Measurements from ENCODE around the gene FAM13C.

Gene FAM13C

GRCh38 chr10:59320355-59320754, 42.0 kb downstream of the FAM13C start:
- DNase-seq: no peak
- Histone ChIP-seq H3K4me1 (peaks cover 0 to 59% (median 22%) of the 10 kb centered on the region in 4 donors), H3K27ac (peak overlapping the region in 1 of 2 donors; percentile 15), H3K36me3 (no peaks in the 10 kb centered on the region), H3K9me3 (no peaks in the 10 kb centered on the region), H3K27me3 (no peaks in the 10 kb centered on the region), H3K4me3 (no peak overlapping the region)
- no peak for TF ChIP-seq CTCF (IDR thresholded peaks at IDR 0.05)
- intact Hi-C loops (cut with DNase I; ENCODE audit: low total_unique reads): loop anchor here (10.0 kb wide), 1 partner anchor 54 kb away; no protein-coding TSS in a partner anchor

GRCh38 chr10:59319854-59320253, 42.5 kb downstream of the FAM13C start:
- Histone ChIP-seq H3K27ac (peak overlapping the region in 1 of 2 donors; percentile 15), H3K9me3 (no peaks in the 10 kb centered on the region), H3K36me3 (no peaks in the 10 kb centered on the region), H3K27me3 (no peaks in the 10 kb centered on the region), H3K4me1 (peaks cover 0 to 59% (median 24%) of the 10 kb centered on the region in 4 donors), H3K4me3 (no peak overlapping the region)
- no peak for DNase-seq
- no peak for TF ChIP-seq CTCF (IDR thresholded peaks at IDR 0.05)
- intact Hi-C loops (cut with DNase I; ENCODE audit: low total_unique reads): loop anchor here (10.0 kb wide), 1 partner anchor 55 kb away; no protein-coding TSS in a partner anchor

GRCh38 chr10:59317066-59317465, 45.3 kb downstream of the FAM13C start:
- Histone ChIP-seq H3K36me3 (no peaks in the 10 kb centered on the region), H3K9me3 (no peaks in the 10 kb centered on the region), H3K4me1 (peaks cover 0 to 39% (median 10%) of the 10 kb centered on the region in 4 donors), H3K4me3 (no peak overlapping the region), H3K27me3 (no peaks in the 10 kb centered on the region), H3K27ac (no peak overlapping the region)
- no peak for TF ChIP-seq CTCF (IDR thresholded peaks at IDR 0.05)
- DNase-seq: no peak
- intact Hi-C loops (cut with DNase I; ENCODE audit: low total_unique reads): no loop called here

GRCh38 chr10:59315465-59315864, 46.9 kb downstream of the FAM13C start:
- Histone ChIP-seq H3K9me3 (no peaks in the 10 kb centered on the region), H3K4me1 (peaks cover 0 to 48% (median 22%) of the 10 kb centered on the region in 4 donors), H3K4me3 (no peak overlapping the region), H3K36me3 (no peaks in the 10 kb centered on the region), H3K27me3 (no peaks in the 10 kb centered on the region), H3K27ac (peak overlapping the region; percentile 35 to 43)
- no peak for DNase-seq
- intact Hi-C loops (cut with DNase I; ENCODE audit: low total_unique reads): no loop called here
- no peak for TF ChIP-seq CTCF (IDR thresholded peaks at IDR 0.05)

- H3K4me1 ChIP-seq: peaks cover 0 to 49% (median 25%) of the 10 kb centered on the region in 4 donors
- no peak for TF ChIP-seq CTCF (IDR thresholded peaks at IDR 0.05)
- no peak for DNase-seq
Measured at GRCh38 chr10:59314268-59314667, 48.1 kb downstream of the FAM13C start.

GRCh38 chr10:59312247-59312646, 50.1 kb downstream of the FAM13C start:
- peak overlapping the region in 1 of 2 donors; percentile 64 for H3K27ac ChIP-seq
- no peaks in the 10 kb centered on the region for H3K27me3 ChIP-seq
- no peaks in the 10 kb centered on the region for H3K9me3 ChIP-seq
- no peak overlapping the region for H3K4me3 ChIP-seq
- intact Hi-C loops (cut with DNase I; ENCODE audit: low total_unique reads): no loop called here
- no peak for DNase-seq
- H3K4me1 ChIP-seq: peaks cover 0 to 69% (median 33%) of the 10 kb centered on the region in 4 donors
- H3K36me3 ChIP-seq: no peaks in the 10 kb centered on the region
- no peak for TF ChIP-seq CTCF (IDR thresholded peaks at IDR 0.05)

More at GRCh38 chr10:59314268-59314667, 48.1 kb downstream of the FAM13C start:
- Histone ChIP-seq H3K4me3 (no peak overlapping the region), H3K27me3 (no peaks in the 10 kb centered on the region), H3K36me3 (no peaks in the 10 kb centered on the region), H3K9me3 (no peaks in the 10 kb centered on the region), H3K27ac (peak overlapping the region; percentile 19 to 35)
- intact Hi-C loops (cut with DNase I; ENCODE audit: low total_unique reads): no loop called here
